ENCODE results near the gene NTRK1.
A peak's percentile ranks its signal among the peaks of the same experiment; 100 is the strongest.
"Not testable (repeated sequence)": the region's sequence is repeated elsewhere in the genome, so short reads cannot be mapped to it uniquely, and the experiment has no call there.

NTRK1 gene

DNA sequence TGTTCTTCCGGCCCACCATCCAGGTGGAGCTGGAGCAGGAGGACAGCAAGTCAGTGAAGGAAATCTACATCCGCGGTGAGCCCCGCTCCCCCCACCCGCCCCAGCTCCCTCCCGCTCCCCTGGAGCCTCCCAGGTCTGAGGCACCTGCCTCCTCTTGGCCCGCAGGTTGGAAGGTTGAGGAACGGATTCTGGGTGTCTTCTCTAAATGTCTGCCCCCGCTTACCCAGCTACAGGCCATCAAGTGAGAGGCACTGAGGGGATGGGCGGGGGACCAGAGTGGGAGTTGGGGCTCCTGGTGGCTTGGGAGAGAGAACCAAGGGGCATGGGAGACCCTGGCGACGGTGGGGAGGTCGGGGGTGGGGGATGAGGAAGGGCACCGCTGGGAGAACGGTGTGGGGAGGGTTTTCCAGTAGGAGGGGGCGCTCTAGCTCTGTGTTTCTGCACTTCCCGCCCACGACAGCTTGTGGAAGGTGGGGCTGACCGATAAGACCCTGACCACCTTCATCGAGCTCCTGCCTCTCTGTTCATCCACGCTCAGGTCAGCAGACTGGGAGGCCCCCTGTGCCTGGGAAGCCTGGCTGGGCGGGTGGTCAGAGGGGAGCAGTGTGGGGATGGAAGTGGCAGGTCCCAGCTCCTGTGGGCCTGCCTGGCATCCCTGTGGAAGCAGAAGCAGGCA is 64.0 kb downstream of the NTRK1 start:
- H3K4me3 ChIP-seq (ENCODE audit: low read length) = no peak overlapping the region
- DNase-seq (ENCODE audit: low read depth, low spot score) = no peak

DNA sequence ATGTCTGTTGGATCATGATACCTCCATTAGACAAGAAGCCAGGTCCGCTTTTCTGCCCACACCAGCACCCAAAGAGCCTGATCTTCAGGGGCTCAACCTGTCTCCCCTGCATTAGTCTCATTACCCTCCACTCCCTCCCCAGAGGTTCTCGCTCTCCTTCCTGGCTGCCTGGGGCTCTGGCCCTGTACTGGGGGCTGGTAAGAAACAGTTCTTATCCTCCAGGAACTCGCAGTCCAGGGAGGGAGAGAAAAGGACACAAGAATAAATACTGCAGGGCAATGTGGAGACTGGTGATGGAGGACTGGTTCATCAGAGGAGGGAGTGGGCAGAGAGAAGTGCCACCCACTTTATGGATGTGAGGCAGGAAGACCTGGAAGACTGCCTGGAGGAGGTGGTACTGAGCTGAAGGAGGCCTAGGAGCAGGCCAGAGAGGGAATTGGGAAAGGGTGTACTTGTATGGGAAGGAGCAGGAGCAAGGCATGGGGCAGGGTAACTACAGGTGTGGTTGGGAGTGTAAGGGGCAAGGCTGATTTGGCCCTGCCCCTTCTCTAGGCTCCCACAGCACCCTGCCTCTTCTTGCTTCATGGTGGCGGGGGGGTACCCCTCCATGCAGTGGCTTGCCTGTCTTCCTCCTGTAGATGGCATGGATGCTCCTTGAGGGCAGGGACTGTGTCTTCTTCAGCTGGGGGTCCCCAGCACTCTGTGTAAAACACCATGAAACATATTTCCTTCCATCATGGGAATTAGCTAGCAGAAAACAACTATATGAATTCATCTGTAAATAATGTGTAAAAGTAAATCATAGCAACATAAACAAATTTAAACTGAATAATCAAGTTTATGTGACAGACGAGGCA is 64.7 kb downstream of the NTRK1 start:
- no peak for DNase-seq (ENCODE audit: low read depth, low spot score)
- H3K4me3 ChIP-seq (ENCODE audit: low read length) = no peak overlapping the region

DNA sequence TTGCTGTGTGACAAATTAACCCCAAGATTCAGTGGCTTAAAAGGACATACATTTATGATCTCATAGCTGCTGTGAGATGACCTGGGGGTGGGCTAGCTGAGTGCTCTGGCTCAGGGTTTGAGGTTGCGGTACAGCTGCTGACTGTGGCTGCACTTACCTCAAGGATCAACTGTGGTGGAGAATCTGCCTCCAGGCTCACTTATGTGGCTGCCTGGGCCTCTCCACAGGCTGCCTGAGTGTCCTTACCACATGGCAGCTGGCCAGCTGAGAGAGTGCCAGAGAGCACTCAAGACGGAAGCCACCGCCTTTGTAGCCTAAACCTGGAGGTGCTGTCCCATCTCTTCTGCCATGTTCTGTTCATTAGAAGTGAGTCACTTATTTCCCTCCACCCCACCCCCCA is 65.5 kb downstream of the NTRK1 start:
- DNase-seq (ENCODE audit: low read depth, low spot score) = peak; percentile 77
- H3K4me3 ChIP-seq (ENCODE audit: low read length) = no peak overlapping the region

DNA sequence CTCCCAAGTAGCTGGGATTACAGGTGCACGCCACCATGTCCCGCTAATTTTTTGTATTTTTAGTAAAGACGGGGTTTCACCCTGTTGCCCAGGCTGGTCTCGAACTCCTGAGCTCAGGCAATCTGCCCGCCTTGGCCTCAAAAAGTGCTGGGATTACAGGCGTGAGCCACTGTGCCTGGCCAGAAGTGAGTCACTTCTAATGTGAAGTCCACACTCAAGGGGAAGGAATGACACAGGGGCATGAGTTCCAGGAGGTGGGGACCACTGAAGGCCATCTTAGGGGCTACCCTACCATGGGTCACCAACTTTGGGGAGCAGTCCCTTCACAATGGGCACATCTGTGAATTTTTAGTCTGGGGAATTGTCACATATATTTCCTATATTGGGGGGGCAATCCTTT is 66.0 kb downstream of the NTRK1 start:
- DNase-seq (ENCODE audit: low read depth, low spot score); H3K4me3 ChIP-seq (ENCODE audit: low read length): not testable (repeated sequence)

DNA sequence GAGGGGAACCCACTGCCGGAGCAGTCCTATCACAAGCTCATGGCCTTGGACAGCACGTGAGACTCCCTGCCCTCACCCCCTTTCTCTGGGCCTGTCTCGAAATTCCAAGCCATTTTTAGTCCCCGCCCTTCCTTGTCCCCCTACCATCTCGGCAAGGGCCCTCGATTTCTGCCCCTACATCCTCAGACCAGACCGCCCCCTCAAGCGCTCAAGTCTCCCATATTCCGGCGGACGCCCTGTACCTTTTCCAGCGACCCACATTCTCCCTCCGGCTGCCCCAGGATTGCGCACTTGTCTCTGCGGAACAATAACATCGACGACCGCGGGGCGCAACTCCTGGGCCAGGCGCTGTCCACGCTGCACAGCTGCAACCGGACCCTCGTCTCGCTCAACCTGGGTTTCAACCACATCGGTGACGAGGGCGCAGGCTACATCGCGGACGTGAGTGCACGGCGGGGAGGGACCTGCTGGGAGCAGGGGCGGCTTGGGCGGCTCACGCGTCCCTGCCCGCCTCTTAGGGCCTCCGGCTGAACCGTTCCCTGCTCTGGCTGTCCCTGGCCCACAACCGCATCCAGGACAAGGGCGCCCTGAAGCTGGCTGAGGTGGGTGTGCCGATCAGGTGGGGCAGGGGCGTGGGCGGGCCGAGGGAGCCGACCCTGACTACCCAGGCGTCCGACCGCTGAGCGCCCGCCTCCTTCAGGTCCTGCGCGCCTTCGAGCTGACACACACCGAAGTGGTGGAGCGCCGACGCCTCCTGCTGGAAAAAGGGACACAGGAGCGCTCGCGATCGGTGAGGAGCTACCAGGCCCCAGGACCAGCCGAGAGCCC is 66.8 kb downstream of the NTRK1 start:
- peak; percentile 35 for DNase-seq (ENCODE audit: low read depth, low spot score)
- H3K4me3 ChIP-seq (ENCODE audit: low read length) = no peak overlapping the region

DNA sequence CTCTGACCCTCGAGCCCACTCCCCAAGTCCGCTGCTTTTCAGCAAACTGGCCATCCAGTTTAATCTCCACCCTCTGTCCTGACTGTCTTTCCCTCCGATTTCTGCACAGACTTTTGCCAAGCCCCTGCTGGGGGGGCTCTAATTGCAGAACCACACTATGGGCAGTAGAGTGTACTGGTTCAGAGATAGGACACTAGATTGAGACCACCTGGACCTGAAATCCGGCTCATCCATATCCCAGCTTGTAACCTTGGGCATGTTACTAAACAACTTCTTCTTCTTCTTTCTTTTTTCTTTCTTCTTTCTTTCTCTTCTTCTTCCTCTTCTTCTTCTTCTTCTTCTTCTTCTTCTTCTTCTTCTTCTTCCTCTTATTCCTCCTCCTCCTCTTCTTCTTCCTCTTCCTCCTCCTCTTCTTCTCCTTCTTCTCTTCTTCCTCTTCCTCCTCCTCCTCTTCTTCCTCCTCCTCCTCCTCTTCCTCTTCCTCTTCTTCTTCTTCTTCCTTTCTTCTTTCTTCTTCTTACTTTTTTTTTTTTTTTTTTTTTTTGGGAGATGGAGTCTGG is 67.5 kb downstream of the NTRK1 start:
- no peak overlapping the region for H3K4me3 ChIP-seq (ENCODE audit: low read length)
- DNase-seq (ENCODE audit: low read depth, low spot score) = no peak

DNA sequence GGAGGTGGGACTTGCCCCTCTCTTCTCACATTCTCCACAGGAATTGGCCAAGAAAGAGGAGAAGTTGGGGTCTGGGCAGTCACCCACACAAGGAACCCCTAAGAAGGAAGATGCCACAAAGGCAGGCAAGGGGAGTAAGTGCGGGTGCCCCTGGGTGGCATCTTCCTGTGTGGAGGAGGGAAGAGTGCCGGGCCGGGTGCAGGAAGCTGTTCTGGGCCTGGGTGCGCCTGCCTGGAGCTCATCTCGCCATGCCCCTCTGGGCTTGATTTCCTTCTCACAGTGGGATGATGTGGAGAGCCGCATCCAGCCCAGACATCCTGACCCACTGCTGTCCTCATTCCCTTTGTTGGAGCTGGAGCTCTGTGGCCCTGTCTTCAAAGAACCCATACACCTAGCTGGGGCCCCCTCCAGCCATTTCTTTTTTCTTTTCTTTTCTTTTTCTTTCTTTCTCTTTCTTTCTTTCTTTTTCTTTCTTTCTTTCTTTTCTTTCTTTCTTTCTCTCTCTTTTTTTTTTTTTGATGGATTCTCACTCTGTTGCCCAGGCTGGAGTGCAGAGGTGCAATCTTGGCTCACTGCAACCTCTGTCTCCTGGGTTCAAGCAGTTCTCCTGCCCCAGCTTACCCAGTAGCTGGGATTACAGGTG is 69.1 kb downstream of the NTRK1 start:
- H3K4me3 ChIP-seq (ENCODE audit: low read length) = no peak overlapping the region
- no peak for DNase-seq (ENCODE audit: low read depth, low spot score)

DNA sequence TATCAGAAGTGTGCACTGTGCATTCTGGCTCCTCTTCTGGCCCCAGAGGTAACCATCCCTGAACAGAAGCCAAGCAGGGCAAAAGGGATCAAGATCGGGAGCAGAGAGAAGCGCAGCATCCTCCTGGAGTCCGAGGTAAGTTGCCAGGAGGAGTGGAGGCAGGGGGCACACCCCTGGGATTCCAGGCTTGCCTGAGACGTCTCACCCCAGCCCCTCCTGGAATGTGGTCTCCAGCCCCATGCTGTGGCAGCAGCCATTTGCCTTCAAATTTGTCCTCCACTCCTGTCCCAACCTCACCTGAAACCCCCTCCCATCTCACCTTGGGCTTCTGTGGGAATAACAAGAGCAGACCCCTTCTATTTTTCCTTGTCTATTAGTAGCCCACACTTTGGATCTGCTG is 69.8 kb downstream of the NTRK1 start:
- no peak overlapping the region for H3K4me3 ChIP-seq (ENCODE audit: low read length)
- no peak for DNase-seq (ENCODE audit: low read depth, low spot score)
